BLaER1 treated with 17β-estradiol and CSF1 and Interleukin-3, amounts not matched to agents 10 nM and 100 nM (cell line): ENCODE measurements around the gene SPC24.

Source experiments
- H3K27ac ChIP-seq, 11 experiments: shearing (Covaris generic); formaldehyde crosslinking; 2 replicates each; pipeline ENCODE4 v1.8.1; 2022
- H3K27me3 ChIP-seq, 11 experiments: shearing (Covaris generic); formaldehyde crosslinking; 2 replicates each; pipeline ENCODE4 v1.8.1; 2022
- H3K36me3 ChIP-seq, 11 experiments: shearing (Covaris generic); formaldehyde crosslinking; 2 replicates each; pipeline ENCODE4 v1.8.1; 2022
- H3K4me1 ChIP-seq, 10 experiments: shearing (Covaris generic); formaldehyde crosslinking; 2 replicates each; pipeline ENCODE4 v1.8.1; 2022
- H3K4me2 ChIP-seq, 11 experiments: shearing (Covaris generic); formaldehyde crosslinking; 2 replicates each; pipeline ENCODE4 v1.8.1; 2022
- H3K4me3 ChIP-seq, 10 experiments: shearing (Covaris generic); formaldehyde crosslinking; 2 replicates each; pipeline ENCODE4 v1.8.1; 2022
- H3K9ac ChIP-seq, 11 experiments: shearing (Covaris generic); formaldehyde crosslinking; 2 replicates each; pipeline ENCODE4 v1.8.1; 2022
- H3K9me3 ChIP-seq, 11 experiments: shearing (Covaris generic); formaldehyde crosslinking; replicated peaks in 1 of 11; 2 replicates each; pipeline ENCODE4 v1.8.1; 2022
- H4K20me1 ChIP-seq, 11 experiments: shearing (Covaris generic); formaldehyde crosslinking; 2 replicates each; pipeline ENCODE4 v1.8.1; 2022
- Cebpa-rat ChIP-seq, 11 experiments: shearing (Covaris generic); IDR thresholded peaks; 2 replicates each; pipeline ENCODE4 v1.8.1; 2022

Gene SPC24

GRCh38 chr19:11200015-11200574 lies 44.5 kb upstream of the SPC24 start:
- no peak for TF ChIP-seq Cebpa-rat (IDR thresholded peaks at IDR 0.05)
- no peaks in the 10 kb centered on the region for H3K9me3 ChIP-seq

GRCh38 chr19:11199517-11199916 lies 43.9 kb upstream of the SPC24 start:
- no peak overlapping the region for H3K27ac ChIP-seq
- H3K36me3 ChIP-seq: no peaks in the 10 kb centered on the region; a peak in 1 of 22 replicates
- H3K9ac ChIP-seq: no peak overlapping the region; a peak in 1 of 22 replicates
- no peak overlapping the region for H3K4me3 ChIP-seq
- H3K4me1 ChIP-seq: peaks cover 44 to 74% (median 60%) of the 10 kb centered on the region in 10 experiments
- H4K20me1 ChIP-seq: peaks cover 0 to 5% (median 0%) of the 10 kb centered on the region in 11 experiments; a peak in 2 of 22 replicates
- no peaks in the 10 kb centered on the region for H3K27me3 ChIP-seq
- no peak for TF ChIP-seq Cebpa-rat (IDR thresholded peaks at IDR 0.05)
- H3K4me2 ChIP-seq: peak overlapping the region in 6 of 11 experiments; percentile 1 to 55 (median 27); a peak in 5 of 22 replicates
- H3K9me3 ChIP-seq: no peaks in the 10 kb centered on the region

More at GRCh38 chr19:11200015-11200574, 44.5 kb upstream of the SPC24 start:
- Histone ChIP-seq H3K27ac (no peak overlapping the region), H3K4me2 (no peak overlapping the region), H4K20me1 (peaks cover 0 to 9% (median 0%) of the 10 kb centered on the region in 11 experiments; a peak in 2 of 22 replicates), H3K9ac (no peak overlapping the region), H3K27me3 (no peaks in the 10 kb centered on the region), H3K36me3 (no peaks in the 10 kb centered on the region; a peak in 1 of 22 replicates), H3K4me3 (no peak overlapping the region), H3K4me1 (peaks cover 44 to 74% (median 60%) of the 10 kb centered on the region in 10 experiments)

DNA sequence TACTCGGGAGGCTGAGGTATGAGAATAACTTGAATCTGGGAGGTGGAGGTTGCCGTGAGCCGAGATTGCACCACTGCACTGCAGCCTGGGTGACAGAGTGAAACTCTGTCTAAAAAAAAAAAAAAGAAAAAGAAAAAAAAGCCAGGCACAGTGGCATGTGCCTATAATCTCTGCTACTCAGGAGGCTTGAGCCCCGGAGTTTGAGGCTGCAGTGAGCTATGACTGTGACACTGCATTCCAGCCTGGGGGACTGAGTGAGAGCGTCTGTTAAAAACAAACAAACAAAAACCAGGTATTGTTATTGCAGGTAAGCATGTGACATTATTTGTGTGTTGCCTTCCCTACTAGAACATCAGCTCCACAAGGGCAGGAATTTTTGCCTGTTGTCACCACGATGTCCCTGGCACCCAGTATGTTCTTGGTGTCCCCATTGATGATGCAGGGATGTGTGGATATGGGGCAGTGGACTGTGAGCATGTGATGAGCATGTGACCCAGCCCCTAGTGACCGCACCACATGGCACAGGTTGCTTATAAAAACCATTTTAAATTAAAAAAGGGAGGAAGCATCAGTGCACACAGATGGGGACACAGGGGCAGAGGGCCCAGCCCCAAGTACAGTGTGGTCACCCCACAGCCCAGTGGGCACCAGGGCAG lies 43.3 kb upstream of the SPC24 start:
- no peaks in the 10 kb centered on the region for H3K27me3 ChIP-seq
- TF ChIP-seq Cebpa-rat (IDR thresholded peaks at IDR 0.05): no peak
- no peak overlapping the region for H3K27ac ChIP-seq
- H4K20me1 ChIP-seq: no peaks in the 10 kb centered on the region
- H3K36me3 ChIP-seq: peaks cover 0 to 6% (median 2%) of the 10 kb centered on the region in 11 experiments; a peak in 14 of 22 replicates
- no peaks in the 10 kb centered on the region for H3K9me3 ChIP-seq
- H3K4me1 ChIP-seq: peaks cover 44 to 74% (median 60%) of the 10 kb centered on the region in 10 experiments
- peak overlapping the region in 2 of 11 experiments; percentile 2 to 15; a peak in 2 of 22 replicates for H3K9ac ChIP-seq
- peak overlapping the region in 8 of 11 experiments; percentile 1 to 96 (median 27); a peak in 9 of 22 replicates for H3K4me2 ChIP-seq
- H3K4me3 ChIP-seq: no peak overlapping the region

DNA sequence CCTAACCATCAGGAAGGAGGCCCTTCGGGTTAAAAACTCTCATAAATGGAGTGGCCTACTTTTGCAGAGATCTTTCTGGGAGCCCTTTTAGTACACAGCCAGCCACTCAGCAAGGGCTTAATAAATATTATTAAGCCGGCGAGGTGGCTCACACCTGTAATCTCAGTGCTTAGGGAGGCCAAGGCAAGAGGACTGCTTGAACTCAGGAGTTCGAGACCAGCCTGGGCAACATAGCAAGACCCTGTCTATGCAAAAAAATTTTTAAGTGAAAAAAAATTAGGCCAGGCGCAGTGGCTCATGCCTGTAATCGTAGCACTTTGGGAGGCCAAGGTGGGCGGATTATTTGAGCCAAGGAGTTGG lies 42.6 kb upstream of the SPC24 start:
- H4K20me1 ChIP-seq: no peaks in the 10 kb centered on the region
- H3K27ac ChIP-seq: peak overlapping the region in 7 of 11 experiments; percentile 12 to 81 (median 76); a peak in 6 of 22 replicates
- peak overlapping the region; percentile 55 to 99 (median 96) for H3K4me2 ChIP-seq
- H3K27me3 ChIP-seq: no peaks in the 10 kb centered on the region
- H3K4me1 ChIP-seq: peaks cover 44 to 74% (median 61%) of the 10 kb centered on the region in 10 experiments
- peak overlapping the region in 9 of 10 experiments; percentile 63 to 81 (median 76); a peak in 11 of 20 replicates for H3K4me3 ChIP-seq
- no peak for TF ChIP-seq Cebpa-rat (IDR thresholded peaks at IDR 0.05)
- H3K36me3 ChIP-seq: peaks cover 7 to 13% (median 9%) of the 10 kb centered on the region in 11 experiments; a peak in 21 of 22 replicates
- peak overlapping the region in 7 of 11 experiments; percentile 81 to 86 (median 82); a peak in 10 of 22 replicates for H3K9ac ChIP-seq
- H3K9me3 ChIP-seq: no peaks in the 10 kb centered on the region

DNA sequence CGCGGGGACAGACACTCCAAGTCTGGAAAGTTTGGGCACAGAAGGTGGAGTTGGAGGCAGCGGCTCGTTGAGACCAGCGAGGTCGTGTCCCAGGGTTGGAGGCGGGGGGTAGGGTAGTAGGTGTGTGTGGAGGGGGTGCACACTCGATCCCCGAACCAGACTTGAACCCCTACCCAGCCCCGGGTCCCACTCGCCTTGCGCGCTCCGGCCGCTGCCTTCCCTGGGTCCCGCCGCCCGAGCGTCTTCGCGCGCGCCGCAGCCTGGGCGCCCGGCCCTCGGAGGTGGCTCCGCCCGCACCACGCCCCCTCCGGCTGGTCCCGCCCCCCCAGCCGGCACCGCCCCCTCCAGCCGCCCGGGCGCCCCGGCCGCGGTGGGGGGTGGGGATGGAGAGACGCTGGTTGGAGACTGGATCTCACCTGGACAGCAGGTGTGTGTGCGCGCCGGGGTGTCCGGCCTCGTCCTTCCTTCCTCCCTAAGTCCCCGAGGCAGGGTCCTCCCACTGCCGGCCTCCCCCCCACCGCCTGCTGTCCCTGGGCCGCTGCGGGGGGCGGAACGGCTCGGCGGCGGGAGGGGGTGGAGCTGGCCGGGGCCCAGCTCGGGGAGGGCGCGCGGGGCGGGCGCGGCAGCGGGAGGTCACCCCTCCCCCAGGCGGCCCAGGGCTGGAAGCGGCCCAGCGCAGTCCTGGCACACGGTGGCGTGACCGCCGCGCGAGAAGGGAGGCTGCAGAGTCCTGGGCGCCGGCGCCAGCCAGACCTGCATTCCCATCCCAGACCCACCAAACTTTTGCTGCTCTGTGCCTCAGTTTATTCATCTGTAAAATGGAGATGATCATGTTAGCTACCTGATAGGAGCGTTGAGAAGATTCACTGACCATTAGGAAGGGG lies 42.0 kb upstream of the SPC24 start, which contains the start of gene KANK2:
Gene KANK2 (minus strand): TSS at position 255 of the 884 bp plus-strand sequence. CDS start 3,034 bp downstream, outside the sequence.
- Histone ChIP-seq H3K27me3 (no peaks in the 10 kb centered on the region), H3K4me3 (peak within 1 kb of the TSS; percentile 63 to 81 (median 76)), H3K27ac (peak within 1 kb of the TSS in 10 of 11 experiments; percentile 60 to 81 (median 74); a peak in 20 of 22 replicates), H4K20me1 (no peaks in the 10 kb centered on the region; a peak in 1 of 22 replicates), H3K36me3 (peaks cover 11 to 18% (median 15%) of the 10 kb centered on the region in 11 experiments; a peak in 21 of 22 replicates), H3K9me3 (no peaks in the 10 kb centered on the region), H3K4me2 (peak within 1 kb of the TSS; percentile 92 to 99 (median 96)), H3K4me1 (peaks cover 44 to 74% (median 61%) of the 10 kb centered on the region in 10 experiments), H3K9ac (peak within 1 kb of the TSS; percentile 76 to 86 (median 82))
- TF ChIP-seq Cebpa-rat (IDR thresholded peaks at IDR 0.05): no peak

DNA sequence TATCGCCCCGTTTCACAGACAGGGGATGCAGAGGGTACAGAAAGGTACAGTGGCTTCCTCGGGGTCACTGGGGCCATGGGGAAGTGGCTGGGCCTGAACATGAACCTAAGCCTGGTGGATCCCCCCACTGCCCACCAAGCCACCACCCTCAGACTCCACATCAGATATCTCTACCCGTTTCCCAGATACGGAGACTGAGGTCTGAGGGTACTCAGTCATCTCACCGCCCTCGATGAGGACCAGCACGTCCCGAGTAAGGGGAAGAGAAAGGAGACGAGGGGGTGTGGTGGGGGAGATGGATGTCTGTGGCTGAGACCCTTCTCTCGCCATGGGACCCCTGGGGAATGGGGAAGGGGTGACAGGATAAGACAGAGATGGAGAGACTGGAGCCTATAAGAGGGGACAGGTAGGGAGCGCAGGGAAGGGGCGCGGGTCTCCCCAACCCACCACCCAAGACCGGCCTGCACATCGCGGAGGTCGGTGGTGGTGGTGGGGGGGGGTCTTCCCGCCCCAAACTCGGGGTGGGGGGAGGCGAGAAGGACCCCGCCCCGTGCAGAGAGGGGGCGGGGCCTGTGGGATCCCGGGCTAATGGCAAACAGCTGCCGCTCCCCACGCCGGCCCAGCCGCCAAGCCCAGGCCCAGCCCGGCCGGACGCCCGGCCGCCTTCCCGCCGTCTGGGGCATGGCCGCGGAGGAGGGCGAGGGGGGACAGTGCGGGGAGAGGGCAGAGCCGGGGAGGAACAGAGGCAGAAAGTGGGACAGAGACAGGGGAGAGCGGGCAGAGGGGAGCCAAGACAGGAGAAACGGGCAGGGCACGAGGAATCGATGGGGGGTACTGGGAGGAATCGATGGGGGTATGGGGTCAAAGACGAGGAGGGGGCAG lies 41.1 kb upstream of the SPC24 start:
- peak overlapping the region in 10 of 11 experiments; percentile 60 to 81 (median 74); a peak in 19 of 22 replicates for H3K27ac ChIP-seq

DNA sequence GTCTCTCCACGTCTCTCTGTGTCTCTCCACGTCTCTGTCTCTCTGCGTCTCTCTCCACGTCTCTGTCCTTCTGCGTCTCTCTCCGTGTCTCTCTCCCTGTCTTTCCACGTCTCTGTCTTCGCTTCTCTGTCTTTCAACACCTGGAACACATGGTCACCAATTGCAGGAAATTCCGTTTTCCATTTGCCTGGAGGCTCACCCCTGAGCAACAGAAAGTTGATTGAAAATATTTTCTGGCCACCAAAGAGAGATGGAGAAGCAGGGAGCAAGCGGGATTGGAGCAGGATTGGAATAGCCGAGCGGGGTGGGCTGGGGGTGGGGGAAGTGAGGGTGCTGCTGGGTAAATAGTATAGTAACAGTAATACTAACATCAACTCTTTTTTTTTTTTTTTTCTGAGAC lies 40.1 kb upstream of the SPC24 start:
- no peaks in the 10 kb centered on the region for H3K27me3 ChIP-seq
- H3K27ac ChIP-seq: peak overlapping the region; percentile 50 to 90 (median 86); a peak in 20 of 22 replicates
- peak overlapping the region; percentile 92 to 99 (median 96) for H3K4me2 ChIP-seq
- no peaks in the 10 kb centered on the region; a peak in 1 of 22 replicates for H4K20me1 ChIP-seq
- peaks cover 11 to 26% (median 16%) of the 10 kb centered on the region in 11 experiments; a peak in 21 of 22 replicates for H3K36me3 ChIP-seq
- peak overlapping the region; percentile 73 to 85 (median 79) for H3K9ac ChIP-seq
- no peak for TF ChIP-seq Cebpa-rat (IDR thresholded peaks at IDR 0.05)
- peaks cover 62 to 82% (median 75%) of the 10 kb centered on the region in 10 experiments for H3K4me1 ChIP-seq
- H3K9me3 ChIP-seq: peaks cover 0 to 8% (median 0%) of the 10 kb centered on the region in 11 experiments; a peak in 4 of 22 replicates
- peak overlapping the region; percentile 40 to 78 (median 56); a peak in 19 of 20 replicates for H3K4me3 ChIP-seq

More for the DNA sequence above, 41.1 kb upstream of the SPC24 start:
- Histone ChIP-seq H3K27me3 (no peaks in the 10 kb centered on the region), H3K4me1 (peaks cover 52 to 79% (median 66%) of the 10 kb centered on the region in 10 experiments), H3K4me3 (peak overlapping the region; percentile 63 to 81 (median 76)), H4K20me1 (no peaks in the 10 kb centered on the region; a peak in 1 of 22 replicates), H3K9ac (peak overlapping the region; percentile 76 to 86 (median 82)), H3K4me2 (peak overlapping the region; percentile 92 to 99 (median 96)), H3K36me3 (peaks cover 11 to 26% (median 16%) of the 10 kb centered on the region in 11 experiments; a peak in 21 of 22 replicates), H3K9me3 (peaks cover 0 to 6% (median 0%) of the 10 kb centered on the region in 11 experiments; a peak in 4 of 22 replicates)
- TF ChIP-seq Cebpa-rat (IDR thresholded peaks at IDR 0.05): no peak
